Measurements from ENCODE around the gene KLHL29. TPM values are rescaled to one million over a fixed set of nuclear protein-coding genes. Genes with fewer than 3 reads are reported as not detected.

KLHL29 gene
- polyA plus RNA-seq, 1 of the 3 experiments (the other 2 are of a cell fraction), result 4.6 TPM

DNA sequence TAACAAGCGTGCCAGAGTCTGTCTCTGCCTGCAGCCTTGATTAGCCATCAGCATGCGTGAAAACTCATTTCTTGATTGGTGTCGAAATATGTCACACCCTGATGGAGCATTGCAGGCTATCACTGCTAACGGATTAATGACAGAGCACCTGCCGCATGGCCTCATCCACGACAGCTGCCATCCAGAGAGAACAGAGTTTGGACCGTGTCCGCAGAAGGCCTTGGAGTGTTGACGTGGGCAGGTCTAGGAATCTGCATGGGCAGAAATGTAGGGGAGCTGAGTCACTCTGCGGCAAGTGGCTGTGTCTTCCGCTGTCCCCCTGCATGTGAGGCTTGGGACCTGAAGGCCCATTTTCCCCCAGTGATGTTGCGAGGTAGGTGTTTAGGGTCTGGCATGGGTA lies 43.0 kb downstream of the KLHL29 start:
- Histone ChIP-seq H3K9me2 (no peaks in the 10 kb centered on the region), H3K27ac (ENCODE audit: low read depth in 2 of 2, low read length in 1 of 2) (no peak overlapping the region), H3K9ac (no peak overlapping the region), H3K4me3 (ENCODE audit: low read depth in 2 of 2, low read length in 1 of 2) (no peak overlapping the region), H3K79me2 (ENCODE audit: insufficient read depth) (peaks cover 5% of the 10 kb centered on the region; the same call in 1 of the 2 replicates), H3F3A (replicated peaks; ENCODE audit: insufficient read depth) (no peaks in the 10 kb centered on the region), H4K20me1 (ENCODE audit: insufficient read depth) (no peaks in the 10 kb centered on the region), H3K9me3 (no peaks in the 10 kb centered on the region), H2AFZ (ENCODE audit: low read depth) (no peak overlapping the region), H3K4me1 (ENCODE audit: control insufficient read depth in 1 of 2, insufficient read depth in 2 of 2, low read depth in 1 of 2, low read length in 1 of 2) (peaks cover 13 to 33% of the 10 kb centered on the region in 2 experiments; a peak in 3 of 4 replicates), H3K36me3 (replicated peaks in 1 of 2; ENCODE audit: control insufficient read depth in 1 of 2, insufficient read depth in 2 of 2, low read length in 1 of 2) (no peaks in the 10 kb centered on the region), H3K4me2 (no peak overlapping the region), H3K27me3 (ENCODE audit: insufficient read depth) (no peaks in the 10 kb centered on the region)
- TF ChIP-seq RXRA (IDR thresholded peaks at IDR 0.05; ENCODE audit: borderline replicate concordance, low read depth) (no peak), YY1 (IDR thresholded peaks at IDR 0.05; ENCODE audit: low read depth) (no peak), RFX5 (IDR thresholded peaks at IDR 0.05; ENCODE audit: low read length) (no peak), RAD21 (IDR thresholded peaks at IDR 0.05; ENCODE audit: low read length) (no peak)
- TF ChIP-seq, protein P1, sequence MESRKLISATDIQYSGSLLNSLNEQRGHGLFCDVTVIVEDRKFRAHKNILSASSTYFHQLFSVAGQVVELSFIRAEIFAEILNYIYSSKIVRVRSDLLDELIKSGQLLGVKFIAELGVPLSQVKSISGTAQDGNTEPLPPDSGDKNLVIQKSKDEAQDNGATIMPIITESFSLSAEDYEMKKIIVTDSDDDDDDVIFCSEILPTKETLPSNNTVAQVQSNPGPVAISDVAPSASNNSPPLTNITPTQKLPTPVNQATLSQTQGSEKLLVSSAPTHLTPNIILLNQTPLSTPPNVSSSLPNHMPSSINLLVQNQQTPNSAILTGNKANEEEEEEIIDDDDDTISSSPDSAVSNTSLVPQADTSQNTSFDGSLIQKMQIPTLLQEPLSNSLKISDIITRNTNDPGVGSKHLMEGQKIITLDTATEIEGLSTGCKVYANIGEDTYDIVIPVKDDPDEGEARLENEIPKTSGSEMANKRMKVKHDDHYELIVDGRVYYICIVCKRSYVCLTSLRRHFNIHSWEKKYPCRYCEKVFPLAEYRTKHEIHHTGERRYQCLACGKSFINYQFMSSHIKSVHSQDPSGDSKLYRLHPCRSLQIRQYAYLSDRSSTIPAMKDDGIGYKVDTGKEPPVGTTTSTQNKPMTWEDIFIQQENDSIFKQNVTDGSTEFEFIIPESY (IDR thresholded peaks at IDR 0.05; ENCODE audit: borderline replicate concordance, low read depth), result no peak
- TF ChIP-seq, protein P2, sequence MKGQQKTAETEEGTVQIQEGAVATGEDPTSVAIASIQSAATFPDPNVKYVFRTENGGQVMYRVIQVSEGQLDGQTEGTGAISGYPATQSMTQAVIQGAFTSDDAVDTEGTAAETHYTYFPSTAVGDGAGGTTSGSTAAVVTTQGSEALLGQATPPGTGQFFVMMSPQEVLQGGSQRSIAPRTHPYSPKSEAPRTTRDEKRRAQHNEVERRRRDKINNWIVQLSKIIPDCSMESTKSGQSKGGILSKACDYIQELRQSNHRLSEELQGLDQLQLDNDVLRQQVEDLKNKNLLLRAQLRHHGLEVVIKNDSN (IDR thresholded peaks at IDR 0.05; ENCODE audit: borderline replicate concordance, low read depth), result no peak
- TF ChIP-seq, protein P3, sequence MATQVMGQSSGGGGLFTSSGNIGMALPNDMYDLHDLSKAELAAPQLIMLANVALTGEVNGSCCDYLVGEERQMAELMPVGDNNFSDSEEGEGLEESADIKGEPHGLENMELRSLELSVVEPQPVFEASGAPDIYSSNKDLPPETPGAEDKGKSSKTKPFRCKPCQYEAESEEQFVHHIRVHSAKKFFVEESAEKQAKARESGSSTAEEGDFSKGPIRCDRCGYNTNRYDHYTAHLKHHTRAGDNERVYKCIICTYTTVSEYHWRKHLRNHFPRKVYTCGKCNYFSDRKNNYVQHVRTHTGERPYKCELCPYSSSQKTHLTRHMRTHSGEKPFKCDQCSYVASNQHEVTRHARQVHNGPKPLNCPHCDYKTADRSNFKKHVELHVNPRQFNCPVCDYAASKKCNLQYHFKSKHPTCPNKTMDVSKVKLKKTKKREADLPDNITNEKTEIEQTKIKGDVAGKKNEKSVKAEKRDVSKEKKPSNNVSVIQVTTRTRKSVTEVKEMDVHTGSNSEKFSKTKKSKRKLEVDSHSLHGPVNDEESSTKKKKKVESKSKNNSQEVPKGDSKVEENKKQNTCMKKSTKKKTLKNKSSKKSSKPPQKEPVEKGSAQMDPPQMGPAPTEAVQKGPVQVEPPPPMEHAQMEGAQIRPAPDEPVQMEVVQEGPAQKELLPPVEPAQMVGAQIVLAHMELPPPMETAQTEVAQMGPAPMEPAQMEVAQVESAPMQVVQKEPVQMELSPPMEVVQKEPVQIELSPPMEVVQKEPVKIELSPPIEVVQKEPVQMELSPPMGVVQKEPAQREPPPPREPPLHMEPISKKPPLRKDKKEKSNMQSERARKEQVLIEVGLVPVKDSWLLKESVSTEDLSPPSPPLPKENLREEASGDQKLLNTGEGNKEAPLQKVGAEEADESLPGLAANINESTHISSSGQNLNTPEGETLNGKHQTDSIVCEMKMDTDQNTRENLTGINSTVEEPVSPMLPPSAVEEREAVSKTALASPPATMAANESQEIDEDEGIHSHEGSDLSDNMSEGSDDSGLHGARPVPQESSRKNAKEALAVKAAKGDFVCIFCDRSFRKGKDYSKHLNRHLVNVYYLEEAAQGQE (IDR thresholded peaks at IDR 0.05; ENCODE audit: low read depth, low read length), result no peak
- POLR2A ChIA-PET, result no interaction called here
- 81% methylated on average over 12 of the region's 12 CpGs for WGBS (ENCODE audit: low lambda C conversion rate)
- CTCF ChIA-PET, result interaction anchor here (1.0 to 1.3 kb wide), 3 partner anchors 16 to 23 kb away, joined by 3 read pairs; no protein-coding TSS in a partner anchor
- DNase-seq, result no peak

DNA sequence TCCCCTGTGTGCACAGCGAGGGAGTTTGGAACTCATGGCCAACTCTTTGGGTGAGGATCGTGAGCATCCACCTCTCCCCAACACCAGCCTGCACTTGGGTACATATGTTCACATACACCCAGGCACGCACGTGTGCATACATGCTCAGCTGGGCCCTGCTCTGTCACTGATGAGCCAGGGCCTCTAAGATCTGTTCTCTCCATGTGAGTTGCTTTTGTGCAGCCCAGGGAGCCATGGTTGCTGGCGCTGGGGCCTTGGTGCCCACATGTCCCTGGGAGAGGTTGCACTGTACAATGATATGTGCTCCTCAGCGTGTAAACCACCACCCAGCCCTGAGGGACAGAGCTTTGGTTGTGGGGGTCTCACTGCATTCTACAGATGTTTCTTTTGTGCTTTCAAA lies 44.1 kb downstream of the KLHL29 start:
- peaks cover 5% of the 10 kb centered on the region; the same call in 1 of the 2 replicates for H3K79me2 ChIP-seq (ENCODE audit: insufficient read depth)
- no peak overlapping the region for H3K4me3 ChIP-seq (ENCODE audit: low read depth in 2 of 2, low read length in 1 of 2)
- no peaks in the 10 kb centered on the region for H4K20me1 ChIP-seq (ENCODE audit: insufficient read depth)
- H3K27ac ChIP-seq (ENCODE audit: low read depth in 2 of 2, low read length in 1 of 2), result no peak overlapping the region
- TF ChIP-seq MXI1 (IDR thresholded peaks at IDR 0.05; ENCODE audit: low read depth, low read length) (no peak), RXRA (IDR thresholded peaks at IDR 0.05; ENCODE audit: borderline replicate concordance, low read depth) (no peak), FOXJ3 (CRISPR knock-in tag; IDR thresholded peaks at IDR 0.05) (no peak), GABPA (IDR thresholded peaks at IDR 0.05; ENCODE audit: low read depth) (no peak)
- TF ChIP-seq, protein P1 (IDR thresholded peaks at IDR 0.05; ENCODE audit: borderline replicate concordance, low read depth), result no peak
- TF ChIP-seq, protein P4, sequence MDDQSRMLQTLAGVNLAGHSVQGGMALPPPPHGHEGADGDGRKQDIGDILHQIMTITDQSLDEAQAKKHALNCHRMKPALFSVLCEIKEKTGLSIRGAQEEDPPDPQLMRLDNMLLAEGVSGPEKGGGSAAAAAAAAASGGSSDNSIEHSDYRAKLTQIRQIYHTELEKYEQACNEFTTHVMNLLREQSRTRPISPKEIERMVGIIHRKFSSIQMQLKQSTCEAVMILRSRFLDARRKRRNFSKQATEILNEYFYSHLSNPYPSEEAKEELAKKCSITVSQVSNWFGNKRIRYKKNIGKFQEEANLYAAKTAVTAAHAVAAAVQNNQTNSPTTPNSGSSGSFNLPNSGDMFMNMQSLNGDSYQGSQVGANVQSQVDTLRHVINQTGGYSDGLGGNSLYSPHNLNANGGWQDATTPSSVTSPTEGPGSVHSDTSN (IDR thresholded peaks at IDR 0.05), result no peak
- no peak for DNase-seq
- H3K4me2 ChIP-seq, result no peak overlapping the region
- no peaks in the 10 kb centered on the region for H3K9me2 ChIP-seq
- ChIA-PET POLR2A (no interaction called here), CTCF (interaction anchor here (1.4 to 1.7 kb wide), 2 partner anchors 10 to 14 kb away, joined by 4 read pairs; no protein-coding TSS in a partner anchor)
- no peak overlapping the region for H3K9ac ChIP-seq
- no peaks in the 10 kb centered on the region for H3F3A ChIP-seq (replicated peaks; ENCODE audit: insufficient read depth)
- H3K4me1 ChIP-seq (ENCODE audit: control insufficient read depth in 1 of 2, insufficient read depth in 2 of 2, low read depth in 1 of 2, low read length in 1 of 2), result peaks cover 13 to 33% of the 10 kb centered on the region in 2 experiments; a peak in 3 of 4 replicates
- no peaks in the 10 kb centered on the region for H3K36me3 ChIP-seq (replicated peaks in 1 of 2; ENCODE audit: control insufficient read depth in 1 of 2, insufficient read depth in 2 of 2, low read length in 1 of 2)
- H3K27me3 ChIP-seq (ENCODE audit: insufficient read depth), result no peaks in the 10 kb centered on the region
- no peaks in the 10 kb centered on the region for H3K9me3 ChIP-seq
- no peak overlapping the region for H2AFZ ChIP-seq (ENCODE audit: low read depth)
- WGBS (ENCODE audit: low lambda C conversion rate), result 86% methylated on average over 4 of the region's 6 CpGs

All from SK-N-SH (cell line).